K562 (cell line): ENCODE measurements around the gene FABP2. TPM values are rescaled to one million over a fixed set of nuclear protein-coding genes. Genes with fewer than 3 reads are reported as not detected.

Experiments
- ARID3A ChIP-seq: IDR thresholded peaks from 2 replicates; pipeline ENCODE4 v1.6.1; 2012; ENCODE audit warnings: low read depth, low read length, improper control_type of control experiment, borderline replicate concordance
- GATA2 ChIP-seq: sonication (generic); formaldehyde crosslinking; IDR thresholded peaks from 2 replicates; pipeline ENCODE4 v1.4.0; 2020; ENCODE audit warnings: mild to moderate bottlenecking, missing genetic modification reagents
- KAT7 ChIP-seq: sonication (generic); formaldehyde crosslinking; IDR thresholded peaks from 2 replicates; pipeline ENCODE4 v1.8.0; 2022; ENCODE audit warnings: missing genetic modification reagents, mild to moderate bottlenecking, borderline replicate concordance
- PHF21A ChIP-seq: fragments of 450-650 bp; IDR thresholded peaks from 2 replicates; pipeline ENCODE4 v1.6.1; 2017; ENCODE audit warnings: low read depth, borderline replicate concordance
- STAG1 ChIP-seq: sonication (generic); formaldehyde crosslinking; IDR thresholded peaks from 2 replicates; pipeline ENCODE4 v1.5.0; 2020; ENCODE audit warnings: missing genetic modification reagents, borderline replicate concordance
- ZNF143 ChIP-seq: sonication (generic); formaldehyde crosslinking; IDR thresholded peaks from 2 replicates; pipeline ENCODE4 v1.9.0; 2022; ENCODE audit warnings: mild to moderate bottlenecking, missing genetic modification reagents
- ZNF592 ChIP-seq: fragments of 450-650 bp; IDR thresholded peaks from 2 replicates; pipeline ENCODE4 v1.6.1; 2017; ENCODE audit warnings: antibody characterized with exemption, mild to moderate bottlenecking
- polyA plus RNA-seq, 8 experiments: library from polyadenylated mRNA; depleted of rRNA in 4 of 8; stranded (reverse) in 5 of 8; unstranded in 3 of 8; fragments of >200 nt; fragmentation: Nextera tagmentation in 2 of 8; fragmentation: Illumina TruSeq in 1 of 8; extraction: Ambion mirVana in 2 of 8; extraction: Trizol in 1 of 8; gene quantifications; 2 replicates each; pipeline versions ENCODE4 v1.2.1 to v1.2.3, GENCODE V29; 2011 to 2014; ENCODE audit warnings: inconsistent platforms in 1 of 8, missing spikeins in 1 of 8
- total RNA-seq, 7 experiments: library from RNA; depleted of rRNA in 6 of 7; stranded (reverse); fragments of >200 nt in 6 of 7; fragmentation: Illumina TruSeq in 2 of 7; extraction: Trizol in 2 of 7; gene quantifications; 2 replicates each; pipeline versions ENCODE4 v1.2.1 to v1.2.3, GENCODE V29; 2011 to 2021; ENCODE audit warnings: low replicate concordance in 1 of 7
- TF ChIP-seq, protein P1 (sequence below): fragments of 200-600 bp; sonication (generic); IDR thresholded peaks from one replicate; pipeline ENCODE4 v1.6.1; 2012; ENCODE audit warnings: mild to moderate bottlenecking, low read depth, low read length, inconsistent platforms

FABP2 gene
- total and polyA plus RNA-seq, 9 of the 15 experiments (the other 6 are each of a cell fraction or from before 2014, with no cell fraction given) = not detected

- TF ChIP-seq, protein P1, sequence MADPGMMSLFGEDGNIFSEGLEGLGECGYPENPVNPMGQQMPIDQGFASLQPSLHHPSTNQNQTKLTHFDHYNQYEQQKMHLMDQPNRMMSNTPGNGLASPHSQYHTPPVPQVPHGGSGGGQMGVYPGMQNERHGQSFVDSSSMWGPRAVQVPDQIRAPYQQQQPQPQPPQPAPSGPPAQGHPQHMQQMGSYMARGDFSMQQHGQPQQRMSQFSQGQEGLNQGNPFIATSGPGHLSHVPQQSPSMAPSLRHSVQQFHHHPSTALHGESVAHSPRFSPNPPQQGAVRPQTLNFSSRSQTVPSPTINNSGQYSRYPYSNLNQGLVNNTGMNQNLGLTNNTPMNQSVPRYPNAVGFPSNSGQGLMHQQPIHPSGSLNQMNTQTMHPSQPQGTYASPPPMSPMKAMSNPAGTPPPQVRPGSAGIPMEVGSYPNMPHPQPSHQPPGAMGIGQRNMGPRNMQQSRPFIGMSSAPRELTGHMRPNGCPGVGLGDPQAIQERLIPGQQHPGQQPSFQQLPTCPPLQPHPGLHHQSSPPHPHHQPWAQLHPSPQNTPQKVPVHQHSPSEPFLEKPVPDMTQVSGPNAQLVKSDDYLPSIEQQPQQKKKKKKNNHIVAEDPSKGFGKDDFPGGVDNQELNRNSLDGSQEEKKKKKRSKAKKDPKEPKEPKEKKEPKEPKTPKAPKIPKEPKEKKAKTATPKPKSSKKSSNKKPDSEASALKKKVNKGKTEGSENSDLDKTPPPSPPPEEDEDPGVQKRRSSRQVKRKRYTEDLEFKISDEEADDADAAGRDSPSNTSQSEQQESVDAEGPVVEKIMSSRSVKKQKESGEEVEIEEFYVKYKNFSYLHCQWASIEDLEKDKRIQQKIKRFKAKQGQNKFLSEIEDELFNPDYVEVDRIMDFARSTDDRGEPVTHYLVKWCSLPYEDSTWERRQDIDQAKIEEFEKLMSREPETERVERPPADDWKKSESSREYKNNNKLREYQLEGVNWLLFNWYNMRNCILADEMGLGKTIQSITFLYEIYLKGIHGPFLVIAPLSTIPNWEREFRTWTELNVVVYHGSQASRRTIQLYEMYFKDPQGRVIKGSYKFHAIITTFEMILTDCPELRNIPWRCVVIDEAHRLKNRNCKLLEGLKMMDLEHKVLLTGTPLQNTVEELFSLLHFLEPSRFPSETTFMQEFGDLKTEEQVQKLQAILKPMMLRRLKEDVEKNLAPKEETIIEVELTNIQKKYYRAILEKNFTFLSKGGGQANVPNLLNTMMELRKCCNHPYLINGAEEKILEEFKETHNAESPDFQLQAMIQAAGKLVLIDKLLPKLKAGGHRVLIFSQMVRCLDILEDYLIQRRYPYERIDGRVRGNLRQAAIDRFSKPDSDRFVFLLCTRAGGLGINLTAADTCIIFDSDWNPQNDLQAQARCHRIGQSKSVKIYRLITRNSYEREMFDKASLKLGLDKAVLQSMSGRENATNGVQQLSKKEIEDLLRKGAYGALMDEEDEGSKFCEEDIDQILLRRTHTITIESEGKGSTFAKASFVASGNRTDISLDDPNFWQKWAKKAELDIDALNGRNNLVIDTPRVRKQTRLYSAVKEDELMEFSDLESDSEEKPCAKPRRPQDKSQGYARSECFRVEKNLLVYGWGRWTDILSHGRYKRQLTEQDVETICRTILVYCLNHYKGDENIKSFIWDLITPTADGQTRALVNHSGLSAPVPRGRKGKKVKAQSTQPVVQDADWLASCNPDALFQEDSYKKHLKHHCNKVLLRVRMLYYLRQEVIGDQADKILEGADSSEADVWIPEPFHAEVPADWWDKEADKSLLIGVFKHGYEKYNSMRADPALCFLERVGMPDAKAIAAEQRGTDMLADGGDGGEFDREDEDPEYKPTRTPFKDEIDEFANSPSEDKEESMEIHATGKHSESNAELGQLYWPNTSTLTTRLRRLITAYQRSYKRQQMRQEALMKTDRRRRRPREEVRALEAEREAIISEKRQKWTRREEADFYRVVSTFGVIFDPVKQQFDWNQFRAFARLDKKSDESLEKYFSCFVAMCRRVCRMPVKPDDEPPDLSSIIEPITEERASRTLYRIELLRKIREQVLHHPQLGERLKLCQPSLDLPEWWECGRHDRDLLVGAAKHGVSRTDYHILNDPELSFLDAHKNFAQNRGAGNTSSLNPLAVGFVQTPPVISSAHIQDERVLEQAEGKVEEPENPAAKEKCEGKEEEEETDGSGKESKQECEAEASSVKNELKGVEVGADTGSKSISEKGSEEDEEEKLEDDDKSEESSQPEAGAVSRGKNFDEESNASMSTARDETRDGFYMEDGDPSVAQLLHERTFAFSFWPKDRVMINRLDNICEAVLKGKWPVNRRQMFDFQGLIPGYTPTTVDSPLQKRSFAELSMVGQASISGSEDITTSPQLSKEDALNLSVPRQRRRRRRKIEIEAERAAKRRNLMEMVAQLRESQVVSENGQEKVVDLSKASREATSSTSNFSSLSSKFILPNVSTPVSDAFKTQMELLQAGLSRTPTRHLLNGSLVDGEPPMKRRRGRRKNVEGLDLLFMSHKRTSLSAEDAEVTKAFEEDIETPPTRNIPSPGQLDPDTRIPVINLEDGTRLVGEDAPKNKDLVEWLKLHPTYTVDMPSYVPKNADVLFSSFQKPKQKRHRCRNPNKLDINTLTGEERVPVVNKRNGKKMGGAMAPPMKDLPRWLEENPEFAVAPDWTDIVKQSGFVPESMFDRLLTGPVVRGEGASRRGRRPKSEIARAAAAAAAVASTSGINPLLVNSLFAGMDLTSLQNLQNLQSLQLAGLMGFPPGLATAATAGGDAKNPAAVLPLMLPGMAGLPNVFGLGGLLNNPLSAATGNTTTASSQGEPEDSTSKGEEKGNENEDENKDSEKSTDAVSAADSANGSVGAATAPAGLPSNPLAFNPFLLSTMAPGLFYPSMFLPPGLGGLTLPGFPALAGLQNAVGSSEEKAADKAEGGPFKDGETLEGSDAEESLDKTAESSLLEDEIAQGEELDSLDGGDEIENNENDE = no peak
- TF ChIP-seq ZNF143 (CRISPR knock-in tag) (no peak), STAG1 (CRISPR knock-in tag) (no peak), GATA2 (CRISPR knock-in tag) (no peak), KAT7 (no peak), ARID3A (peak; percentile 77), PHF21A (no peak), ZNF592 (no peak)
These were observed 35.4 kb downstream of the FABP2 start (continued) for GRCh38 chr4:119286377-119287002.
